Suprapubic skin (tissue), 4 donors: Measurements from ENCODE around the gene RALGPS1.

Experiments
- CTCF ChIP-seq, 2 donors: fragments of 200-600 bp in 1 of 2; fragments of 450-650 bp in 1 of 2; sonication (generic) in 1 of 2; IDR thresholded peaks; one replicate each; pipeline ENCODE4 v1.5.1; 2016 to 2019; ENCODE audit warnings: antibody characterized with exemption in 2 of 2, mild to moderate bottlenecking in 1 of 2, moderate library complexity in 1 of 2
- EP300 ChIP-seq: sonication (generic); formaldehyde crosslinking; IDR thresholded peaks from one replicate; pipeline ENCODE4 v1.6.1; 2017; ENCODE audit warnings: antibody characterized with exemption
- POLR2A ChIP-seq, 2 donors: fragments of 450-650 bp; IDR thresholded peaks; one replicate each; pipeline ENCODE4 v1.6.1; 2017; ENCODE audit warnings: antibody characterized with exemption in 2 of 2, mild to moderate bottlenecking in 2 of 2, moderate library complexity in 2 of 2
- POLR2AphosphoS5 ChIP-seq, 3 donors: sonication (generic); formaldehyde crosslinking; IDR thresholded peaks; one replicate each; pipeline ENCODE4 v1.6.1; 2017; ENCODE audit warnings: antibody characterized with exemption in 3 of 3

- TF ChIP-seq CTCF (IDR thresholded peaks at IDR 0.05) (no peak), POLR2AphosphoS5 (IDR thresholded peaks at IDR 0.05) (no peak), EP300 (no peak), POLR2A (IDR thresholded peaks at IDR 0.05) (no peak)
These were observed 354.9 kb downstream of the RALGPS1 start for GRCh38 chr9:127269449-127269848.
